ENCODE data around the gene SERINC4. TPM values are rescaled to one million over a fixed set of nuclear protein-coding genes. Genes with fewer than 3 reads are reported as not detected.
A peak's percentile ranks its signal among the peaks of the same experiment; 100 is the strongest.

Gene SERINC4
- total RNA-seq, 1 donor from 2014 or later = 0.46 TPM

GRCh38 chr15:43795997-43796396, 4.0 kb downstream of the SERINC4 start:
- Histone ChIP-seq H3K27me3 (ENCODE audit: control insufficient read depth, insufficient read depth, low read length) (no peaks in the 10 kb centered on the region), H3K4me3 (ENCODE audit: low read depth, low read length) (no peak overlapping the region), H3K36me3 (ENCODE audit: control insufficient read depth, insufficient read depth, low read length) (peaks cover 10% of the 10 kb centered on the region)
- DNase-seq (ENCODE audit: low read depth) = no peak
- TF ChIP-seq, protein P1, sequence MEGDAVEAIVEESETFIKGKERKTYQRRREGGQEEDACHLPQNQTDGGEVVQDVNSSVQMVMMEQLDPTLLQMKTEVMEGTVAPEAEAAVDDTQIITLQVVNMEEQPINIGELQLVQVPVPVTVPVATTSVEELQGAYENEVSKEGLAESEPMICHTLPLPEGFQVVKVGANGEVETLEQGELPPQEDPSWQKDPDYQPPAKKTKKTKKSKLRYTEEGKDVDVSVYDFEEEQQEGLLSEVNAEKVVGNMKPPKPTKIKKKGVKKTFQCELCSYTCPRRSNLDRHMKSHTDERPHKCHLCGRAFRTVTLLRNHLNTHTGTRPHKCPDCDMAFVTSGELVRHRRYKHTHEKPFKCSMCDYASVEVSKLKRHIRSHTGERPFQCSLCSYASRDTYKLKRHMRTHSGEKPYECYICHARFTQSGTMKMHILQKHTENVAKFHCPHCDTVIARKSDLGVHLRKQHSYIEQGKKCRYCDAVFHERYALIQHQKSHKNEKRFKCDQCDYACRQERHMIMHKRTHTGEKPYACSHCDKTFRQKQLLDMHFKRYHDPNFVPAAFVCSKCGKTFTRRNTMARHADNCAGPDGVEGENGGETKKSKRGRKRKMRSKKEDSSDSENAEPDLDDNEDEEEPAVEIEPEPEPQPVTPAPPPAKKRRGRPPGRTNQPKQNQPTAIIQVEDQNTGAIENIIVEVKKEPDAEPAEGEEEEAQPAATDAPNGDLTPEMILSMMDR (IDR thresholded peaks at IDR 0.05; ENCODE audit: insufficient read depth, low read length, poor library complexity, severe bottlenecking) = no peak

DNA sequence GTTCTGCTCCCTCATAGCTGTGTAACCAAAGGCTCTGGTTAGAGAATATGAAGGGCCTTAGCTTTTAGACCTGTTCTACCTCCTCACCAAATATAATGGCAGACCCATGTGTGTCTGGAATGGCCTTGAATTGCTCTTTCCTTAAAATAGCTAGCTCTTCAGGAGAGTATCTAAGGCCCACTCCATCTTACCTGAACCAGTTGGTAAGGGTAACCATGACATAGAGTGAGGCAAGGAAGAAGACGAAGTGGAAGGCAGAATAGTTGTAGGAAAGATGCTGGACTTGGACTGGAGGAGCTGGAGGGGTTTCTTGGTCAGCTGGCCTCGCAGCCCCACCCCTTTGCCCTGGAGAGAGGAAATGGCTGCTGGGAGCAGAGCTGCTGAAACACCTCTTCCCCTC, 4.8 kb downstream of the SERINC4 start:
- no peaks in the 10 kb centered on the region for H3K27me3 ChIP-seq (ENCODE audit: control insufficient read depth, insufficient read depth, low read length)
- TF ChIP-seq, protein P1 (IDR thresholded peaks at IDR 0.05; ENCODE audit: insufficient read depth, low read length, poor library complexity, severe bottlenecking) = no peak
- no peak for DNase-seq (ENCODE audit: low read depth)
- no peak overlapping the region for H3K4me3 ChIP-seq (ENCODE audit: low read depth, low read length)
- H3K36me3 ChIP-seq (ENCODE audit: control insufficient read depth, insufficient read depth, low read length) = peaks cover 10% of the 10 kb centered on the region

- H3K4me3 ChIP-seq (ENCODE audit: low read depth, low read length) = no peak overlapping the region
- TF ChIP-seq, protein P1 (IDR thresholded peaks at IDR 0.05; ENCODE audit: insufficient read depth, low read length, poor library complexity, severe bottlenecking) = no peak
- H3K36me3 ChIP-seq (ENCODE audit: control insufficient read depth, insufficient read depth, low read length) = peaks cover 8% of the 10 kb centered on the region
- H3K27me3 ChIP-seq (ENCODE audit: control insufficient read depth, insufficient read depth, low read length) = no peaks in the 10 kb centered on the region
- no peak for DNase-seq (ENCODE audit: low read depth)
These were observed 5.6 kb downstream of the SERINC4 start for GRCh38 chr15:43794269-43795037.

GRCh38 chr15:43793647-43794046, 6.4 kb downstream of the SERINC4 start:
- TF ChIP-seq, protein P1 (IDR thresholded peaks at IDR 0.05; ENCODE audit: insufficient read depth, low read length, poor library complexity, severe bottlenecking) = no peak

DNA sequence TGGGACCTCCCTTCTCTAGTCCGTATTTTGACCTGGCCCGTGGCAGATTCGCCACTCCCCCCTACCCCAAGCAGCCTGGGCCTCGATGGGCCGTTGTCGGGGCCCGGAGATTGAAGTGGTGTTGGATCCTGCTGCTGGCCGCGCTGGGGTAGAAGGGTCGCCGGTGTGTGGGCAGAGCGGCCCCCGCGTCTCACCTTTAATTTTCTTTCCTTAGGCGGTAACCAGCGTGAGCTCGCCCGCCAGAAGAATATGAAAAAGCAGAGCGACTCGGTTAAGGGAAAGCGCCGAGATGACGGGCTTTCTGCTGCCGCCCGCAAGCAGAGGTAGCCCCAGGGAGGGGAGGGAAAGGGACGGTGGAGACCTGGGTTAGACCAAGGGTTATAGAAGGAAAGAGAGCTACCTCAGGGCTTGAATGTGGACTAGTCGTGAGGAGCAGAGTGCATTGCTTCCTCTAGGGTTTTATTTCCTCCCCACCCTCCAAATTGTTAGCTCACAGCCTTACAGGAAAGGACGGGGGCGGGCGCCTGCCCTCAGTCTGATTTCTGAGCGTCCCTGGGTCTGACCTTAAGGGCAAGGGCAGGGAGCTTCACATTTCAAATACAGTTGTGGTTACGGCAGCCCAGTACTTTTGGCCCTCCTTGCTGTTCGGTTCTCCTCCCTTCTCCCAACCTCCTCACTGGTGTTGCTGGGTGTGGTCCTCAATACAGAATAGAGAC, 7.1 kb downstream of the SERINC4 start:
- TF ChIP-seq, protein P1 (IDR thresholded peaks at IDR 0.05; ENCODE audit: insufficient read depth, low read length, poor library complexity, severe bottlenecking) = no peak
- Histone ChIP-seq H3K4me3 (ENCODE audit: low read depth, low read length) (peak overlapping the region; percentile 92), H3K36me3 (ENCODE audit: control insufficient read depth, insufficient read depth, low read length) (peaks cover 8% of the 10 kb centered on the region), H3K27me3 (ENCODE audit: control insufficient read depth, insufficient read depth, low read length) (no peaks in the 10 kb centered on the region)
- DNase-seq (ENCODE audit: low read depth) = no peak

More at GRCh38 chr15:43793647-43794046, 6.4 kb downstream of the SERINC4 start:
- Histone ChIP-seq H3K27me3 (ENCODE audit: control insufficient read depth, insufficient read depth, low read length) (no peaks in the 10 kb centered on the region), H3K36me3 (ENCODE audit: control insufficient read depth, insufficient read depth, low read length) (peaks cover 8% of the 10 kb centered on the region), H3K4me3 (ENCODE audit: low read depth, low read length) (peak overlapping the region; percentile 92)
- DNase-seq (ENCODE audit: low read depth) = no peak
